MM.1S (cell line): ENCODE data around the gene TMEFF2.

Source experiments
- DNase-seq: peaks from one replicate; pipeline ENCODE4 v3.0.0-alpha.2; 2015
- H2AFZ ChIP-seq: fragments of 300-600 bp; sonication (generic); 2 replicates; pipeline ENCODE4 v1.6.0; 2016; ENCODE audit warnings: antibody characterized with exemption, low read length
- H3F3A ChIP-seq: fragments of 300-600 bp; sonication (generic); 2 replicates; pipeline ENCODE4 v1.6.1; 2016; ENCODE audit warnings: mild to moderate bottlenecking, antibody characterized with exemption, low read length, moderate library complexity, mixed read lengths; ENCODE audit not compliant: insufficient read depth
- H3K27ac ChIP-seq: fragments of 300-600 bp; sonication (generic); 2 replicates; pipeline ENCODE4 v1.5.1; 2016; ENCODE audit warnings: mild to moderate bottlenecking, low read length
- H3K27me3 ChIP-seq: fragments of 300-600 bp; sonication (generic); replicated peaks from 2 replicates; pipeline ENCODE4 v1.6.0; 2016; ENCODE audit warnings: low read length; ENCODE audit not compliant: insufficient read depth
- H3K36me3 ChIP-seq: fragments of 300-600 bp; sonication (generic); replicated peaks from 2 replicates; pipeline ENCODE4 v1.6.1; 2016; ENCODE audit warnings: mild to moderate bottlenecking, low read length, mixed read lengths; ENCODE audit not compliant: insufficient read depth
- H3K4me1 ChIP-seq: fragments of 300-600 bp; sonication (generic); 2 replicates; pipeline ENCODE4 v1.6.1; 2016; ENCODE audit warnings: low read length, mixed read lengths
- H3K4me2 ChIP-seq: fragments of 300-600 bp; sonication (generic); 2 replicates; pipeline ENCODE4 v1.6.0; 2016; ENCODE audit warnings: low read depth, low read length
- H3K4me3 ChIP-seq: fragments of 300-600 bp; sonication (generic); 2 replicates; pipeline ENCODE4 v1.5.1; 2016; ENCODE audit warnings: low read length, mixed read lengths
- H3K79me2 ChIP-seq: fragments of 300-600 bp; sonication (generic); 2 replicates; pipeline ENCODE4 v1.6.1; 2016; ENCODE audit warnings: mixed run types, low read length, mixed read lengths
- H3K9ac ChIP-seq: fragments of 300-600 bp; sonication (generic); 2 replicates; pipeline ENCODE4 v1.6.1; 2016; ENCODE audit warnings: low read length, mixed read lengths
- H3K9me2 ChIP-seq: fragments of 300-600 bp; sonication (generic); replicated peaks from 2 replicates; pipeline ENCODE4 v1.6.1; 2016; ENCODE audit warnings: mild to moderate bottlenecking, low read length, mixed read lengths; ENCODE audit not compliant: insufficient read depth
- H3K9me3 ChIP-seq: fragments of 300-600 bp; sonication (generic); replicated peaks from 2 replicates; pipeline ENCODE4 v1.6.1; 2016; ENCODE audit warnings: mild to moderate bottlenecking, low read length, mixed read lengths; ENCODE audit not compliant: insufficient read depth
- H4K20me1 ChIP-seq: fragments of 300-600 bp; sonication (generic); 2 replicates; pipeline ENCODE4 v1.6.1; 2016; ENCODE audit warnings: mild to moderate bottlenecking, low read length, moderate library complexity, mixed read lengths; ENCODE audit not compliant: insufficient read depth
- CTCF ChIP-seq: fragments of 300-600 bp; sonication (generic); IDR thresholded peaks from 2 replicates; pipeline ENCODE4 v1.5.1; 2016; ENCODE audit warnings: antibody characterized with exemption, low read length, mixed read lengths
- EZH2 ChIP-seq: fragments of 300-600 bp; sonication (generic); optimal IDR thresholded peaks from 2 replicates; pipeline ENCODE3; 2017; ENCODE audit warnings: low read depth, mild to moderate bottlenecking, antibody characterized with exemption, low read length, mixed read lengths
- EZH2phosphoT487 ChIP-seq: fragments of 300-600 bp; sonication (generic); IDR thresholded peaks from 2 replicates; pipeline ENCODE4 v1.6.1; 2018; ENCODE audit warnings: antibody characterized with exemption, low read length

TMEFF2 gene

GRCh38 chr2:192038110-192038509, 156.6 kb downstream of the TMEFF2 start:
- H3K79me2 ChIP-seq: no peaks in the 10 kb centered on the region
- H3K27me3 ChIP-seq: no peaks in the 10 kb centered on the region
- H3K36me3 ChIP-seq: no peaks in the 10 kb centered on the region
- no peak overlapping the region for H2AFZ ChIP-seq
- no peak for DNase-seq
- no peak overlapping the region for H3K4me3 ChIP-seq
- H3K9me3 ChIP-seq: no peaks in the 10 kb centered on the region
- H3F3A ChIP-seq: no peaks in the 10 kb centered on the region
- H3K9me2 ChIP-seq: no peaks in the 10 kb centered on the region
- H3K4me2 ChIP-seq: no peak overlapping the region
- H4K20me1 ChIP-seq: no peaks in the 10 kb centered on the region
- no peak for TF ChIP-seq EZH2phosphoT487
- TF ChIP-seq EZH2: no peak
- no peak for TF ChIP-seq CTCF
- H3K9ac ChIP-seq: no peak overlapping the region
- no peak overlapping the region for H3K27ac ChIP-seq
- no peaks in the 10 kb centered on the region for H3K4me1 ChIP-seq

- no peaks in the 10 kb centered on the region for H3K9me3 ChIP-seq
- no peak overlapping the region for H3K4me2 ChIP-seq
- DNase-seq: no peak
- no peaks in the 10 kb centered on the region for H3K27me3 ChIP-seq
- no peaks in the 10 kb centered on the region for H3K79me2 ChIP-seq
- no peak overlapping the region for H3K9ac ChIP-seq
- no peak overlapping the region for H2AFZ ChIP-seq
- no peak overlapping the region for H3K27ac ChIP-seq
- no peaks in the 10 kb centered on the region for H3K36me3 ChIP-seq
- TF ChIP-seq EZH2phosphoT487: no peak
- TF ChIP-seq EZH2: no peak
- no peak for TF ChIP-seq CTCF
- H3K4me3 ChIP-seq: no peak overlapping the region
- H3K4me1 ChIP-seq: no peaks in the 10 kb centered on the region
- H3F3A ChIP-seq: no peaks in the 10 kb centered on the region
- no peaks in the 10 kb centered on the region for H3K9me2 ChIP-seq
- H4K20me1 ChIP-seq: no peaks in the 10 kb centered on the region
These were observed 158.8 kb downstream of the TMEFF2 start for GRCh38 chr2:192035731-192036442.

GRCh38 chr2:192030856-192031255, 163.9 kb downstream of the TMEFF2 start:
- no peak overlapping the region for H2AFZ ChIP-seq
- H3K9me2 ChIP-seq: no peaks in the 10 kb centered on the region
- H4K20me1 ChIP-seq: no peaks in the 10 kb centered on the region
- H3K9me3 ChIP-seq: no peaks in the 10 kb centered on the region
- H3F3A ChIP-seq: no peaks in the 10 kb centered on the region
- no peak overlapping the region for H3K27ac ChIP-seq
- no peak overlapping the region for H3K9ac ChIP-seq
- no peaks in the 10 kb centered on the region for H3K79me2 ChIP-seq
- no peaks in the 10 kb centered on the region for H3K4me1 ChIP-seq
- H3K27me3 ChIP-seq: no peaks in the 10 kb centered on the region
- no peak for TF ChIP-seq EZH2phosphoT487
- no peak for TF ChIP-seq CTCF
- no peak overlapping the region for H3K4me3 ChIP-seq
- H3K36me3 ChIP-seq: no peaks in the 10 kb centered on the region
- no peak for DNase-seq
- no peak overlapping the region for H3K4me2 ChIP-seq
